Ecto neural progenitor cell (in vitro differentiated cells): ENCODE measurements around the gene SPATA33.
"Not testable (repeated sequence)": the region's sequence is repeated elsewhere in the genome, so short reads cannot be mapped to it uniquely, and the experiment has no call there.

ENCODE experiments used
- DNase-seq: peaks from one replicate; pipeline ENCODE4 v3.0.0-alpha.2; 2018; ENCODE audit warnings: low spot score

Gene SPATA33

DNA sequence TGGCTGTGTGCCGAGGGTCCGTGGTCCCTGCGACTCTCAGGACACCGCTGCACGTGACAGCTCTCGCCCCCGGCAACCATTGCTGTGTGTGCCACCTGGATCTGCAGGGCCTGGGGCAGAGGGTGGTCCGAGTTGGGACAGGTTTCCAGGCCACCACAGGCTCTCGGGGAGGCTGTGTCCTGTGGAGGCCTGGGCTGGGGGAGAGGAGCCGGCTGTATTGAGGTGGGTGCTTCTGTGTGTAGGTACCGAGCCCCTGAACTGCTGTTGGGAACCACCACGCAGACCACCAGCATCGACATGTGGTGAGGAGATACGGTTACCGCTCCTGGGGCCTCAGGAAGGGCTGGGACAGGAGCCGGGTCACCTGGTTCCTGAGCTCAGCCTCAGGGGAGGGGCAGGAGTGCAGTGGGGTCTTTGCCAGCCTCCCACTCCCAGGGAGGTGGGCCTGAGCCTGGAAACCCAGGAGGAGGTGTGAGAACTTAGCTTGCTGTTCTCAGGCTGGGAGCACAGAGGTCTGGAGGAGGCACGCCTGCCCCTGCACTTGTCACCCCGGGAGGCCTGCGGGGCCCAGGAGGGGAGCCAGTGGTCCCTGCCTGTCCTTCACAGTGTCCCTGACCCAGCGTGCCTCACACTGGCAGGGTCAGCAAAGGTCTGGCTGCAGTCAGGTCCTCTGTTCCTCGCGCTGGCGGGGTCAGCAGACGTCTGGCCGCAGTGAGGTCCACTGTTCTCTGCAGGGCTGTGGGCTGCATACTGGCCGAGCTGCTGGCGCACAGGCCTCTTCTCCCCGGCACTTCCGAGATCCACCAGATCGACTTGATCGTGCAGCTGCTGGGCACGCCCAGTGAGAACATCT lies 36.5 kb downstream of the SPATA33 start:
- no peak for DNase-seq

DNA sequence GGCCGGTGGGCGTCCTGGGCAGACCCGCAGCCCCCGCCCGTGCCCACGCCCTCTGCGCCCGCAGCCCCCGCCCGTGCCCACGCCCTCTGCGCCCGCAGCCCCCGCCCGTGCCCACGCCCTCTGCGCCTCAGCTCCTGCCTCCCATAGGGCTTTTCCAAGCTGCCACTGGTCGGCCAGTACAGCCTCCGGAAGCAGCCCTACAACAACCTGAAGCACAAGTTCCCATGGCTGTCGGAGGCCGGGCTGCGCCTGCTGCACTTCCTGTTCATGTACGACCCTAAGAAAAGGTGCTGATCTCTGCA lies 37.1 kb downstream of the SPATA33 start:
- not testable (repeated sequence) for DNase-seq

DNA sequence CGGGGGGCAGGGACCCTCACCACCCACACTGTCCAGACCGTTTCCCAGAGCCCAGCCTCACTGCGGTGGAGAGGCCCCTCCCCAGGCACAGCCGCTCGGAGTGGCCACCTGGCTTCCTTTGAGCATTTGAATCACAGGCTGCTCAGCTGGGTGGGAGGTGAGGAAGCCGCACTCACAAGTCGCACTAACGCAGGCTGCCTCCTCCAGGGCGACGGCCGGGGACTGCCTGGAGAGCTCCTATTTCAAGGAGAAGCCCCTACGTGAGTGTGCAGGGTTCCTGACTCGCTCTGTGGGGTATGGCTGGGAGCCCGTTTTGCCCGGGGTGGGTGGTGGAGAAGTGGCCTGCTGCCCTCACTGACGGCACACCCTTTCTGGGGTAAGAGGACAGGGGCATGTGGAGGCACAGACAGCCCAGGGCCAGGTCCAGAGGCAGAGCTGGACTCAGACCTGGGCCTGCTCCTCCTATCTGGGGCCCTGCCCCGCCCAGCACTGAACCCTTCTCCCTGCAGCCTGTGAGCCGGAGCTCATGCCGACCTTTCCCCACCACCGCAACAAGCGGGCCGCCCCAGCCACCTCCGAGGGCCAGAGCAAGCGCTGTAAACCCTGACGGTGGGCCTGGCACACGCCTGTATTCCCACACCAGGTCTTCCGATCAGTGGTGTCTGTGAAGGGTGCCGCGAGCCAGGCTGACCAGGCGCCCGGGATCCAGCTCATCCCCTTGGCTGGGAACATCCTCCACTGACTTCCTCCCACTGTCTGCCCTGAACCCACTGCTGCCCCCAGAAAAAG lies 37.6 kb downstream of the SPATA33 start:
- no peak for DNase-seq

DNA sequence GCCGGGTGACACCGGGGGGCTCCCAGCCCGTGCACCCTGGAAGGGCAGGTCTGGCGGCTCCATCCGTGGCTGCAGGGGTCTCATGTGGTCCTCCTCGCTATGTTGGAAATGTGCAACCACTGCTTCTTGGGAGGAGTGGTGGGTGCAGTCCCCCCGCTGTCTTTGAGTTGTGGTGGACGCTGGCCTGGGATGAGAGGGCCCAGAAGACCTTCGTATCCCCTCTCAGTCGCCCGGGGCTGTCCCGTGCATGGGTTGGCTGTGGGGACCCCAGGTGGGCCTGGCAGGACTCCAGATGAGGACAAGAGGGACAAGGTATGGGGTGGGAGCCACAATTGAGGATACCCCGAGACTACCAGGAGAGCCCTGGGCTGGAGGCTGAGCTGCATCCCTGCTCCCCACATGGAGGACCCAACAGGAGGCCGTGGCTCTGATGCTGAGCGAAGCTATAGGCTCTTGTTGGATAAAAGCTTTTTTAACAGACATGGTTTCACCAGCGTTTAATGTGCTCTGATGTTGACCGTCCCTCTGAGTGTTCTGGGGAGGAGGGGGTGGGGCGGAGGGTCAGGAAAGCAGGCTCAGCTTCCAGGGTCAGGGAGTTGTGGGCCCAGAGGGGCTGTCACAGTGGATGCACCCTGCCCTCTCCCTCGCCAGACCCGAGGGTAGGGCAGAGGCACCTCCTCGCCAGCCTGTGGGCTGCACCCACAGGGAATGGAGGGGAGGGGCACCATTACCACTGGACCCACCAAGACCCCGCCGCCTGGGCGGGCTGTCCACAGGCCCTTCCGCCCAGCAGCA lies 38.4 kb downstream of the SPATA33 start:
- DNase-seq = no peak

DNA sequence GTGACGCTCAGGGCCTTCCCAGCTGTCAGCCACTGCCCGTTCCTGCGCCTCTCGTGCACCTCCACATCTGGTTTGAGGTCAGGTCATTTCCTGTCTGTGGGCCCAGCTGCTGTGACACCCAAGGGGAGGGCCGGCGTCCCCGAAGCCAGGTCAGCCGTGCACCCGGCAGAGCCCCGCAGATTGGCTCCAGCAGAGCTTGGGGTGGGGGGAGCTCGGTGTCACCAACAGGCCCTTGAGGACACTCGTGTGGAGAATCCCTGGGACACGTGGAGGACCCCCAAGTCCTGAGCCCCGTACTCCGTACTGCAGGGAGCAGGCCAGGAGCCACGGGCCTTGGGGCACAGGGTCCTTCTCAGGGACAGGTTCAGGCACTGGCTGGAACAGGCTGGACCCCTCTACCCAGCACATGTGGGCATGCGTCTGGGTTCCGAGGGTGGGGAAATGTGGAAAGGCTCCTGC lies 39.1 kb downstream of the SPATA33 start:
- DNase-seq = no peak

DNA sequence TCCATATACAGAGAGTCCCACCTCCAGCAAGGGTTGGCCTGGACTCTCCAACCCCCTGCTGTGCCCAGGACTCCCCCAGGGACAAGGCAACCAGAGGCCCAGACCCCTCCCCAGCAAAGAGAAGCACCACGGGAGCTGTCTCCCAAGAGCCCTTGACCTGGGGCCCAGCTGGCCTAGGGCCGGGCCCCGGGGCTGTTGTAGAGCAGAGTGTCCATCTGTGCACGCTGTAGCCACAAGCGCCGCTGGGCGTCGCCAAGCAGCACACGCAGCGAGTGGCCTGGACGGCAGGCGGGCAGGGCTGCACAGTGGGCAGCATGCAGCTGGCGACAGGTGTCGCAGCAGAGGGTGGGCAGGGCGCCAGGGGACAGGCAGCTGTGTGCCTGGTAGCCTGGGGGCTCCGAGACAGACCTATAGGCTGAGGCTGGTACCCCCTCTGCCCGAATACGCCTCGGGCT lies 39.6 kb downstream of the SPATA33 start:
- no peak for DNase-seq

DNA sequence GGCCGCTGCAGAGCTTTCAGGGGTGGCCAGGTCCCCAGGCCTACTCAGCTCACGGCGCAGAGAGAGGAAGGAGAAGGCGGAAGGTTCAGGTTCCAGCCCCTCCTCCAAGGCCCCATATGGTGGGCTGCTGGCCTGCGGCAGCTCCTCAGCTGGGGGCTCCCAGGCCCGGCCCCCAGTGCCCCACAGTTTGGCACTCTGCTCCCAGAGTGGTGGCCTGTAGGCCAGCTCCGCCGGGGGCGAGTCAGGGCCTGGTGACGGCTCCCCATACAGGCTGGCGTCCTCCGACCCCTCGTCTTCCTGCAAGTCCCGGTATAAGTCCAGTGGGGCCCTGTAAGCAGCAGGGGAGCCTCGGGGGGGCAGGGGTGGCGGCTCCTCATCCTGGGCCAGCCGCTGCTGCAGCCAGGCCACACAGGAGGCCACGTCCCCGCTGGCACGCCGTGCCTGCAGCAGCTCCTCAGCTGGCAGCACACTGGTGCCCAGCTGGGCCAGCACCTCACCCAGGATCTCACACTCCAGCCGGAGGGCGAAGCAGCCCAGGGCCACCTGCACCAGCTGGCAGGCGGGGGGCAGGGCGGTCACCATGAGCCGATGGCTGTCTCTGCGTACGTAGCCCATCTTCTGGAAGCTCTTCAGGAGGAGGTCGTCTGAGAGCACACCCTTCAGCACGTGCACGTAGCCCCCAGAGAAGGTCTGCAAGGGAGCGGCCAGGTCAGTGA lies 40.1 kb downstream of the SPATA33 start:
- no peak for DNase-seq

DNA sequence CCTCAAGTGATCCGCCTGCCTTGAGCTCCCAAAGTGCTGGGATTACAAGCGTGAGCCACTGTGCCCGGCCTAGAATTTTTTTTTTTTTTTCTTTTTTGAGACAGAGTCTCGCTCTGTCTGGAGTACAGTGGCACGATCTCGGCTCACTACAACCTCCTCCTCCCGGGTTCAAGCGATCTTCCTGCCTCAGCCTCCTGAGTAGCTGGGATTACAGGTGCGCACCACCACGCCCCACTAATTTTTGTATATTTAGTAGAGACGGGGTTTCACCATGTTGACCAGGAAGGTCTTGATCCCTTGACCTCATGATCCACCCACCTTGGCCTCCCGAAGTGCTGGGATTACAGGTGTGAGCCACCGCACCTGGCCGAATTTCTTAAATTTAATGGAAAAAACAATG lies 41.1 kb downstream of the SPATA33 start:
- DNase-seq = not testable (repeated sequence)

DNA sequence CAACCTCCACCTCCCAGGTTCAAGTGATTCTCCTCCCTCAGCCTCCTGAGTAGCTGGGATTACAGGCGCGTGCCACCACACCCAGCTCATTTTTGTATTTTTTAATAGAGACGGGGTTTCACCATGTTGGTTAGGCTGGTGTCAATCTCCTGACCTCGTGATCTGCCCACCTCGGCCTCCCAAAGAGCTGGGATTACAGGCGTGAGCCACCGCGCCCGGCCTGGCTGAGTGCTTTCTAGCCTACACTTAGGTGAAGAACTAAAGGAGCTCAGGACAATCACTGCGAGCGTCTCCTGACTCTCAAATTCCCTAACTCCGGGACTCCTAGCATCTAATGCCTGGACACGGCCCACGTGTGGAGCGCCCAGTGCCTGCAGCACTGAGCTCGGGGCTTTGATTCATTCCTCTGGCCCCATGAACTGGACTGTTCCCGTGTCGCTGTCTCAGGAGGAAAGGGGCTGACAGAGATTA lies 42.0 kb downstream of the SPATA33 start:
- DNase-seq = not testable (repeated sequence)

DNA sequence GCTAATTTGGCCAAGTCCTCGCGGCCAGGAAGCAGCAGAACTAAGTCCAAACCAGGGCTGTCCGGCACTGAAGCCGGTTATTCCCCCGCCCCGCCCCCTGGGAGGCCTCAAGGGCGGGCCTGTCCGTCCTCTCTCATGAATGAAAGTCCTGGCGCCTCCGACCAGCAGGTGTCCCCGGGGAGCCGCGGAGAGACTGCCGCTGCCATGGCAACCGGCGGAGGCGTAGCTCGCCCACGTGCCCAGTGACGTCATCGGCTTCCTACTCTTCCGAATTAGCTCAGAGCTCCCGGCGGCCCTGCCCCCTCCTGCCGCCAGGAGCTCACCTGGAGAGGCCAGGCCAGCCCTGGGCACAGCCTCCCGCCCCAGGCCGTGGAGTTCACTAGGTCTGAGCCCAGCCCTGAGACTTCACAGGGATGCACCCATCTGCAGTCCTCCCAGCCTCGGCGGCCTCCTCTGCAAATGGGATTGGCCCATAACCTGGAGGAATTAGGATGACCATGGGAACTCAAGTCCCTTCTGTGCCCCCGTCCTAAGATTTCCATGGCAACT lies 42.5 kb downstream of the SPATA33 start:
- peak; percentile 99 for DNase-seq

DNA sequence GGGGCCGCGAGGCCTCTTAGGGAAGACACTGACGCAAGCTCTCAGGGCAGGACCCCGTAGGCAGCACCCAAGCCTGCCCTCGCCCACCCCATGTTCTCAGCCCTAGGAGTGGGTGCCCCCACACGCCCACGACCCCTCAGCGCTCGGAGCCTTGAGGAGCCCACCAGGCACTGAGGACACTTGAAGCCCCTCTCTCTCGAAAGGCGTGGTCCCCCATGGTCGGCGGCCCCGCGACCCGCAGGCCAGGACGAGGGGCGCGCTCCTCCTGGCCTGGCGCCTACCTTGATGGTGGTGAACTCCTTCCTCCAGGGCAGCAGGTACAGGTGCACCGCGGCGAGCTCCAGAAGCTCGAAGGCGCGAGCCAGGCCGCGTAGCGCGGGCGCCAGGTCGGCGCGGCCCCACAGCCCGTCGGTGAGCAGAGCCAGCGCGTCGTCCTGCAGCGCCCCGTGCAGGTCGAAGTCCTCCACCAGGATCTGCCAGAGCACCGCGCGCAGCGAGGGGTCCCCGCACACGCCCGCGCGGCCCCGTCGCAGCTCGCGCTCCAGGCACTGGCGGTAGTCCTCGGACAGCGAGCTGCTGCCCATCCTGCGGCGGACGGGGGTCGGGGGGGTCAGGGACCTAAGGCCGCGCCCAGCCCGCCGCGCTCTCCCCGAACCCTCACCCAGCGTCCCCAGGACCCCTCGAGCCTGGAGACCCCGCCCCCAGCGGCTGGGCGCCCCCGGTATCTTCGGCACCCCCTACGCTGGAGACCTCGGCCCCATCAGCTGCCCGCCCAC lies 43.2 kb downstream of the SPATA33 start:
- DNase-seq = peak; percentile 78

DNA sequence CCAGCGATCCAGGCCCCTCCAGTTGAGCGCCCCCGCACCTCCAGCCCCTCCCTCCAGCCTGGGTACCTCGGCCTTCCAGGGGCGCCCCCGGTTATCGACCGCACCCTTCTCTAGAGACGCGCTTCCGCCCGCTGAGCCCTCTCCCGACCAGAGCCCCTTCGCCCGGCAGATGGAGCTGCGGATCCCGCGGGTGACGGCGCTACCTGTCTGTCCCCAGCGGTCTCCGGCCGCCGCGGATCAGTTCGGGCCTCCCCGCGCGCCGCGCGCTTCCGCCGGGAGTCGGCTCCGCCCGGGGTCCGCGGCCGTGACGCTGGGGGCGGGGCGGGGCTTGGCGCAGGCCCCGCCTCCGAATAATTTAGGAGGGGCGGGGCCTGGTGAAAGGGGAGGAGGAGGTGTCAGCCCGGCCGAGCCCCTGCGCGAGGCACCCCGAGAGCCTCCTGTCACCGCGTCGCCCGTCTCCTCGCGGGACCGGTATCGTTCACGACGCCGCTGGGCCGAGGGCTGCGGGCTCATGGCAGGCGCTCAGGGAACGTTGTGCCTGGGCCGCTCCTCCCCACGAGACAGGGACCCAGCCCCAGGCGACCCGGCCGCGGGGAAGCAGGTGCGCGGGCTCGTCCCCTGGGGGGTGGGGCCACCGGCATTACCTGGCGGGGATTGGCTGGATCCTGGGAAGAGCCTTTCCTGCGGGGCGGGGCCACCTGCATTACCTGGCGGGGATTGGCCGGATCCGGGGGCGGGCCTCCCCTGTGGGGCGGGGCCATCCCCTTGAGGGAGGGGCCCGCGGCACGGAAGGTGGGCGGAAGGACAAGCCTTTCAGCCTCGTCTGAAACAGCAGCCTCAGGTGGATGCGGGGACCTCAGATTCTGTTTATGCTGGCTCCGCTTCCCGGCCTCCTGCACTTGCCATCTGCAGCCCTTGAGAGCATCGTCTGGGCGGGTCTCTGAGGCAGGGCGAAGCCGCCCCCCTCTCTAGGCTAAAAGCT lies 44.1 kb downstream of the SPATA33 start, which contains the start of gene SPATA2L:
Gene SPATA2L (minus strand): TSS at position 281 of the 982 bp plus-strand sequence. CDS start 473 bp downstream, outside the sequence.
- peak; percentile 98 for DNase-seq

DNA sequence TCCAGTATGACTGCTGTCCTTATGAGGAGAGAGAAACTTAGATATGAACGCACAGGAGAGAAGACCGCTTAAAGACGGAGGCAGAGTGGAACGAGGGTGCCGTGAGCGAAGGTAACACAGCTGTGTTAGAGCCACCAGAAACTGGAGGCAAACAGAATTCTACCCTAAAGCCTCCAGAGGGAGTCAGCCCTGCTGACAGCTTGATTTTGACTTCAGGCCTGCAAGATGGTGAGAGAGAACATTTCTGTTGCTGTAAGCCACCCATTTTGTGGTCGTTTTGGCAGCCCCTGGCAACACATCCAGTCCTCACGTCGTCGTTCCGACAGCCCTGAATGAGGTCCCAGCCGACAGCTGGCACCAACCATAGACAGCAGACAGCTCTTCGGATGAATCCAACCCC lies 46.6 kb downstream of the SPATA33 start:
- no peak for DNase-seq

DNA sequence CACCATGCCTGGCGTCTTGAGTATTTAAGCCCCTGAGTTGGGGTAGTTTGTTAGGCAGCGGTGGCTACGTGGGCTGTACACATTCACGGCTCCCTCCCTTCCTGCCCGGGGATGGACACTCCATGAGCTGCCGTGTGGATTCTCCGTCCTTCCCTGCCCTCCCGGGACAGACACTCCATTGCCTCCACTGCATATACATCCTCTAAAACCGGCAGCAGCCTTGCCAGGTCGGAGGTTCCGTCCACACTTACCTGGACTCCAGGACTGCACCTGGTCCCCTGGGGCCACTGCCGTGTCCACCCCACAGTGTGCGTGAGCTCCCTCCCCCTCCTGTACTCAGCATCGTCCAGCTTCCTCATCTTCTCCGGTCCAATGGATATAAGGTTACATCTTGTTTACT lies 47.4 kb downstream of the SPATA33 start:
- DNase-seq = no peak

DNA sequence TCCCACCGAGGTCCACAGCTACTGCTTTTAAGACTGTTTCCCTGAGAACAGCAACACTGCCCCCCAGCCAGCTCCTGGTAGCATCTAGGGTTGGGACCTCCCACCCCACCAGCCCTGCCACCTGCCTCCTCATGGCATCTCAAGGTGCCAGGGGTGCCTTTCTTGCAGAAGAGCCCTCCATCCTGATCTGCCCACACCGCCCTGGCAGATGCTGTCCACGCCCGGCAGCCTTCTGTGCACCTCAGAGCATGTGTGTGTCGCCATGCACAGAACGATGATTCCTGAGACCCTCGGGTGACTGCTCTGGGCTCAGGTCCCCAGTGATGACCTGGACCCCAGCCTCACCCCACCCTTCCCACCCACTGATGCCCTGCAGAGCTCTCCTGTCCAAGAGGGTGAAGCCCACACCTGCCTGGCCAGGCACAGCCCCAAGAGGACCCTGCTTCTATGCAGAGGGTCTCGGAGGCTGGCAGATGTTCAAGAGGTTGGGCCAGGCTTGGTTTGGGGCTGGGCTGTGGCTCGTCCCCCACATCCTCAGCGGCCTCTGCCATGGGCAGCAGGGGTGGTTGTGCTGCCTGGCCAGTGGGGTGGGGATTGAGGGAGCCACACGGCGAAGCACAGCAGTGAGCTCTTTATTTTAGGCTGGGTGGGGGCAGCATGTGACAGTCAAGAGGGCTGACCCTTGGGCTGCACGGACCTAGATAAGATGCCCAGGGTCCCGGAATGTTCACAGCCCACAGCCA lies 49.1 kb downstream of the SPATA33 start:
- DNase-seq = no peak

DNA sequence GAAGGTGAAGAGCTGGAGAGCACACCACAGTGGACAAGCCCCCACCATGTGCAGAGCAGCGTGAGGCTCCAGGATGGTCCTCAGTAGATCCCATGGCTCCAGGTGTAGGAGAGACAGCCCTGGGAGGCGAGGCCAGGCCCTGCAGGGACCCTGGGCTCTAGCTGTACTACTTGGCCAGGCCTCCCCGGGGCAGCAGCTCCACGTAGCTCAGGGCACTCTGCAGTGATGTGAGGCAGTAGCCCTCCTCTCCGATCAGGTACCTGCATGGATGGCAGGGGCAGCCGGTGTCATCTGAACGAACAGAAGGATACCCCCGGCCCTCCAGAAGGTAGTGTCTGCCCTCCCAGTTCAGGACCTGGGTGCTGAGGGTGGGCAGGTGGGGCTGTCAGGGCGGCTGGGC lies 50.1 kb downstream of the SPATA33 start:
- DNase-seq = no peak

DNA sequence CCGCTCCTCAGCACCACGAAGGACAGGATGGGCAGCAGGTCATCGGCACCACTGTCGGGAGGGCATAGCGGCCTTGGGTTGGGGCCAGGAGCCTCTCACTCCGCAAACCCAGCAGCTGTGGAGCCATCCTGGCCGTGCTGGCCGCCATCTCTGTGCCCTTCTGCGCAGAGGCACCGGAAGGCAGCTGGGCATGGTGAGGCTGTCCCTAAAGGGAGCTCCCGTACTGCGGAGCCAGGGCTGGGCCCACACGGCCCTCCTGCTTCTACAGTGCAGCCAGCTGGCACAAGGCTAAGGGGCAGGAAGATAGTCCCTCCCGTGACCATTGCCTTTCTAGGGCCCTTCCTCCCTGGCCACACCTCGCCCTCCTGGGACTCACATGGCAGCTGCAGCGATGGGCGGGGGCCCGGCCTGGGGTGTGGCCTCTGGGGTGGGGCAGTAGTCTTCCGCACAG lies 50.9 kb downstream of the SPATA33 start:
- no peak for DNase-seq

DNA sequence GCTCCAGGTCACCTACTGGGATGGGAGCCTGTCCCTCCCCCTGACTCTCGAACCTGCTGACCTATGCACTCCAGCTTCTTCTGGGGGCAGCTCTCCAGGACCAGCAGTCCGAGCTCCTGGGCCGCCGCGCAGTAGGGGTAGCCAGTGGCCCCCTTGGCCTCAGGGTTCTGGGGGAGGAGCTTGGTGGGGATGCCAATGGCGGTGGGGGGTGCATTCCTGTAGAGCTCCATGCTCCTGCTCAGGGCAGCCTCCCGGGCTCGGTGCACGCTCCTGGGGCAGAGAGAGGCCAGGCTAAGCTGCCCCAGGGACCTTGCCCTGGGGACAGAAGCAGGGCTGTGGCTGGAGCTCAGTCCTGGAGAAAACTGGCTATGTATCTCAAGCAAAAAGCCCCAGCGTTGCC lies 51.5 kb downstream of the SPATA33 start:
- no peak for DNase-seq
